Activated T-cell treated with anti-CD3 and anti-CD28 coated beads, Interleukin-2, amount 50 U/mL, for 48 hours (primary cell): Measurements from ENCODE around the gene C21orf58.

Experiments used
- DNase-seq, 2 experiments: peaks; one replicate each; pipeline ENCODE4 v3.0.0-alpha.2; 2020

C21orf58 gene

GRCh38 chr21:46252840-46253239 is 70.8 kb downstream of the C21orf58 start:
- DNase-seq, result no peak
